Body of pancreas (tissue), 4 donors: Measurements from ENCODE around the gene ATP2B1.

Experiments used
- CTCF ChIP-seq, 7 experiments: fragments of 450-650 bp in 4 of 7; fragments of 200-600 bp in 3 of 7; sonication (generic) in 3 of 7; IDR thresholded peaks; one replicate each; pipeline ENCODE4 v1.5.1; 2016 to 2019; ENCODE audit warnings: antibody characterized with exemption in 7 of 7
- POLR2A ChIP-seq, 3 donors: fragments of 450-650 bp; IDR thresholded peaks; one replicate each; pipeline ENCODE4 v1.6.1; 2016; ENCODE audit warnings: antibody characterized with exemption in 3 of 3, mild to moderate bottlenecking in 2 of 3

DNA sequence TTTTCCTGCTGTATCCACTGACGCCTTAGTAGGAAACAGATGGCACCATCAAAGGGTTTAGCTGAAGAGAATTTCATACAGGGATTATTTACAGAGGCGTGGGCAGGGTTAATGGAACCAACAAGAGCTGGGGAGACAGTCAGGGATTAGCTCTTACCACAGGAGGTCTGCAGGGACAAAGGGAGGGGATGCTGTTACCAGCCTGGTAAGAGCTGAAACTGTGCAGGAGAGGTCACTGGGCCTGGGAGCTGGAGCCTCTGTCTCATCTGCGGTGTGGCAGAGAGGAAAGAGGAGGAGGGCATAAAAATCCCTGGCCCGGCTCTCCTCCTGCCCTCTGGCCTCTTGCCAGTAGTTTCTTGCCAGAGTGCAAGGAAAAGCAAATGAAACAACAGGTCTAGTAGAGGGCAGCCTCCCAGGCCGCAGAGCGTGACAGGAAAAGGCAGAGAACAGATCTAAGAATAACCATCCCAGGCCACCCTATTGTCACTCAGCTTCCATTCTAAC is 163.9 kb downstream of the ATP2B1 start:
- TF ChIP-seq CTCF (IDR thresholded peaks at IDR 0.05) = no peak
- no peak for TF ChIP-seq POLR2A (IDR thresholded peaks at IDR 0.05)
